IPS-NIHi7 (cell line): ENCODE data around the gene MARK1.

Source experiments
- DNase-seq: peaks from one replicate; pipeline ENCODE4 v3.0.0; 2012; ENCODE audit warnings: mixed read lengths; ENCODE audit errors: extremely low spot score

Gene MARK1

GRCh38 chr1:220527908-220528678 is at the start of gene MARK1:
Gene MARK1, plus strand, starts transcription at chr1:220528136. Its CDS starts 687 bp downstream, at chr1:220528823.
- peak; percentile 80 for DNase-seq

DNA sequence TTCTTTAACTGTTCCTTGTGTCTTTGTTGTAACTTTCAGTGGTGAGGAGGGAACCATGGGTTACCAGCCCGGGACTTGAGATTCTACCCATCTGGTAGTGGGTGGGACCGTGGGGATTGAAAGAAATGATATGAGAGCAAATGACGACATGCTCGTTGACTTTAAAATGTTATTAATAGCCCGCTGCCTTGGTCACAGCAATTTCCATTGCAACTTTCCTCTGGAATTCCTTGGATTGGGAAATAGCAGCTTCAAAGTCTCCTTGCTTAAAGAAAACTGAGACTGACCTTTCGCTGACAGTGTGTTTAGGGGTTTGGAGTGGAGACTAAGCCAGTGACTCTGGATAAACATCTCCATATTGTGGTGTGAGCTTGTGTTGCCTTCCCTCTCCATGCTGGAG is 44.2 kb upstream of the MARK1 start:
- no peak for DNase-seq

GRCh38 chr1:220484135-220484534 is 43.8 kb upstream of the MARK1 start:
- DNase-seq: no peak

GRCh38 chr1:220485131-220485530 is 42.8 kb upstream of the MARK1 start:
- DNase-seq: peak; percentile 50

DNA sequence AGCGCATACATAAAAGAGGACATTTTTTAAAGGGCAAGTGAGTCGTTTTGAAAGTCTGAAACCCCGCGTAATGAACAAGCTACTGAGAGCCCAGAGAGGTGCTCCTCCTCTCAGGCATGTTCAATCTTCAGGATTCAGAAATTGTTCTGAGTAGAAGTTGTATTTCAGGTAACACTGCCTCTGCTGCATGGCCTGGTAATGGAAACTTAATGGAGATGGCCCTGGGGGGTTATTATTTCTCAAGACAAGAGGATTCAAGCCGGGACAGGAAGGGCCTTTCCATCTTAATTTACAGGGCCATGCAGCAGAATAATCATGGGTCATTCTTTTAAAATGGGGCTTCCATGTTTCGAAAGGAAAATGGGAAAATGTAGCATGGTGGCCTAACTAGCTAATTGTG is 42.1 kb upstream of the MARK1 start:
- DNase-seq: no peak

- no peak for DNase-seq
Observed at GRCh38 chr1:220487297-220487820, 40.6 kb upstream of the MARK1 start.

DNA sequence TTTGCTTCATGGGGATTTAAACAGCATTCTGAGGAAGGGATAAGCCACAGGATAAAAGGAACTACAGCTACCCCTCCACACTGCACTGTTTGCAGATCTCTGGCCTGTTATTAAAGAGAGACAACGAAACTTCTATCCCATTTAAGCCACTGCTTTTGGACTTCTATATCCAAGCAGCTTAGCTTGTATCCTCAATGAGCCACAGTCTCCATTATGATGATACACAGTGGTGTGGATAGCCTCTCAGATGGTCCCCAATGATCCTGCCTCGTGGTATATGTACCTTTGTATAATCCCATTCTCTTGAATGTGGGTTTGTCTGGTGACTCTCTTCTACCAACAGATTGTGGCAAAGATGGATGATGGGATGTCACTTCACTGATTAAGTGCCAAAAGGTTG is 36.0 kb upstream of the MARK1 start:
- no peak for DNase-seq

- no peak for DNase-seq
Observed at GRCh38 chr1:220497220-220497947, 30.6 kb upstream of the MARK1 start.

DNA sequence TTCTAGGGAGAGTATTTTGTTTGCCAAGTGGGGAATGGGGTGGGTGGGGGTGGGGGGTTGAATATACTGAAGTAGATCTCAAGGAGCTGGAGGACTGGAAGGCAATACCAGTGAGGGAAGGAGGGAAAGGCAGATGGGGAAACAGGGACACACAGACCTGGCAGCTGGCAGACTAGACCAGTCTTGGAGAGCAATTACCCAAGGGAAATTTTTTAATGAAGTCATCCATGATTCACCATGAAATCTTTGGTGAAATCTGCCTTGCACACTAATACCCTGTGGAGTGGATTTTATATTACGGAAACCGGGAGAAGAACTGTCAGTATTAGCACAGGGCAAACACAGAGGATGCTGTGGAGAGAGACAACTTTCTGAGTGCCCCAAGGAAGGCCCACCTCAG is 29.7 kb upstream of the MARK1 start:
- no peak for DNase-seq

DNA sequence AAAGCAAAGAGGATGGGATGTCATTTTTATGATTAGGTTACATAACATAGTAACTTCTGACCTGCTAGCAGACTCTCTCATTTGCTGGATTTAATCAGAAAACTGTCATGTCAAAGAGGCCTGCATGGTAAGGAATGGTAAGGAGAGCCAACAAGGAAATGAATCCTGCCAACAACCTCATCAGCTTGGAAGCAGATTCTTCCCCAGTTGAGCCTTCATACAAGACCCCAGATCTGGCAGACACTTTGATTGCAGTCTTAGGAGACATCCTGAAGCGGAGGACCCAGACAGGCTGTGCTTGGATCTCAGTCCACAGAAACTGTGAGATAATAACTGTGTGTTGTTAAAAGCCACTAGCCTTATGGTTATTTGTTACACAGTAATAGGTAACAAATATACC is 27.6 kb upstream of the MARK1 start:
- DNase-seq: no peak

DNA sequence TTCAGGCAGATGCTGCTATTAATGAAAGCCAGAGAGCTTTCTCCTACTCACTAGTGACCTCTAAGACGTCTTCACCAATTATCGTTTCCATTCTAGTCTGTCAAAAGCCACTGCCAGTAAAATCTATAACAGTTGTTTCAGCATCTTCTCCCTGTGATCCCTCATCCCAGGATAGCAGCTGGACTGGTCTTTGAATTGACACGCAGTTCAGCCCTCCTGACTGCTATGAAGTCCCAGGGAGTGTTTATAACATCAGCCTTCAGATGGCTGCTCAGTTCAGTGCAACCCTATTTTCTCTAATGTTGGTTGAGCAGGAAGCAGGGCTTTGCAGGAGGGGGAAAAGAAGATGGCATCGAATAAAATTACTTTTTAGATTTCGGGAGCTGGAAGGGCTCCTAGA is 23.6 kb upstream of the MARK1 start:
- DNase-seq: no peak

- DNase-seq: no peak
Observed at GRCh38 chr1:220507085-220507484, 20.9 kb upstream of the MARK1 start.

DNA sequence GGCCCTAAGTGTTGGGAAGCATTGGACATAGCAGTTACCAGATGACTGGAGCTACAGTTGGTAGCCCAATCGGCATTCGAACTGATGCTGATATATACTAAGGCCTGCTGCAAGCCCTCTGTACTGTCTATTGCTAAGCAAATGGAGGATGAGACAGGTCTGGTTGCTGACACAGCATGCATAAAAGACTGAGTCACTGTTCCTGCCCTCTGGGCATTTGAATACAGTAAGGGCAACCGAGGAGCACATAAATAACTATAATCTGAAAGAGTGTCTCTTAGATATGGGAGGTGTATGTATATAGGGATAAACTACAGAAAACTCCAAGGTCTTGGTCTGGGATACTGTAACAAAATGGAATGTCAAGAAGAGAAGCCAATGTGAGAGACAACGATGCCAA is 16.8 kb upstream of the MARK1 start:
- DNase-seq: no peak

- peak; percentile 78 for DNase-seq
Observed at GRCh38 chr1:220511785-220512184, 16.2 kb upstream of the MARK1 start.

DNA sequence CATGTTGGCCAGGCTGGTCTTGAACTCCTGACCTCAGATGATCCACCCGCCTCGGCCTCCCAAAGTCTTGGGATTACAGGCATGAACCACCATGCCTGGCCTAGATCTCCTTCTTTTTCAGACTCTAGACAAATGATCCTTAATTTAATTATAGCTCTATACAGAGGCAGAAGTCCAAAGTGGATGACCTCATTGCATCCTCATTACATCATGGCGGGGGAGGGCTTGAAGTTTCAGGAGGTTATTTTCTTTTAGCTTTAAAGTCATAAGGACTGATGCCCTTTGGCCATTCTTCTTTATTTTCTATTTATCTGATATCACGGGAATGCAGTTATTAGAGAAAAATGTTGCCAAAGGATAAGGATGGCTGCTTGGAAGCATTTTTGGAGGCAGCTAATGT is 14.1 kb upstream of the MARK1 start:
- DNase-seq: no peak

GRCh38 chr1:220514256-220514655 is 13.7 kb upstream of the MARK1 start:
- no peak for DNase-seq

DNA sequence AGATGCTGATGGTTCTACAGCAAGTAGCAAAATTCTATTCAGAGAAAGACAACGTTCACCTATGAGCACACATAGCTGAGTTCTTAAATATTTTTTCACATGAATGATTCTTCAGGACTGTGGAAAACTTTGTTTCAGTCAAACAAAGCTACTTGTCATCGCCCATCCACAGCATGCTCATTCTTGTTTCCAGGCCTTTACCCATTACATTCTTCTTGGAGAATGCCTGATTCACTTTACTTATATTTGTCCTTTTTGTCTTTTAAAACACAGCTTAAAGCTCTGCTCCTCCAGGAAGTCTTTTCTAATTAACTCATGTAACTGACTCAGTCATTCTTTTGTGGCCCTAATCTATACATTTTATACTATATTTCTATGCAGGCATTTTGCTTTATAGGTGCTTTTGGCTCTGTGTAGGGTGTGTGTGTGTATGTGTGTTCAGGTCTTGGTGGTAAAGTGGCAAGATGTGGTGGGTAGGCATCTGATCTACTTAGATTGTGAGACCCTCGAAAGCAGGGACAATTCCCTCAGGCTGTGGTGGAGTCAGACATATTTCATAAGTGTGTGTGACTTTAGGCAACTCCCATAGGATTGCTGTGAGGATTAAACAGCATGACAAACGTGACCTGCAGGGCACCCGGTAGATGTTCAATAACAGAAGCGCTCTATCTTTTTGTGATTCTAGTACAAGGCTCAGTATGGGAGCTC is 11.8 kb upstream of the MARK1 start:
- DNase-seq: no peak

DNA sequence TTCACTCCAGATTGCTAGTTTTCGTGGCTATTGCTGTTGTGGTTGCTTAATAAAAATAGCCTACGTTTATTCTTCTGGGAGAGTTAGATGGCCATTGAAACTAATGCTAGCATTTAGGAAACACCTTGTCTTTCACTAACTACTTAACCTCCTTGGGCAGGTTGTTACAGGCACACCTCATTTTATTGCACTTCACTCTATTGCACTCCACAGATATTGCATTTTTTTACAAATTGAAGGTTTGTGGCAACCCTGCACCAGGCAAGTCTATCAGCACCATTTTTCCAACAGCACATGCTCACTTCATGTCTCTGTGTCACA is 11.3 kb upstream of the MARK1 start:
- no peak for DNase-seq

DNA sequence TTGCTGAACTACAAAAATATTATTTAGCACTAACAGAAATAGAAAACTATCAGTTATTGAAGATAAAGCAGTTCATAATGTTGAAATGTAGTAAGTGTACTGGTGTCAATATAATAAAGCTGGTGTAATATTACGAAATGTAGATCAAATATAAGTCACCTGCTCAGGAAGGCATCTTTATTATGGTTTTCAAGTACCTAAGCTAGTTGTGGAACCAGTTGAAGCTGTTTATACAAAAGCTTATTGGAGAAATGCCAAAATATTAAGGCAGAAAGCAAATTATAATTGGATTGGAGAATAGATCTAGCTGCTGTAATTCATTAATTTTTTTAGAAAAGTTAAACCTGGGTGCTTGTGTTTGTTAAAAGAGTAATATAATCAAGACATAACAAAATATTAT is 6.2 kb upstream of the MARK1 start:
- DNase-seq: no peak

GRCh38 chr1:220526294-220526693 is 1.6 kb upstream of the MARK1 start:
- peak; percentile 35 for DNase-seq

DNA sequence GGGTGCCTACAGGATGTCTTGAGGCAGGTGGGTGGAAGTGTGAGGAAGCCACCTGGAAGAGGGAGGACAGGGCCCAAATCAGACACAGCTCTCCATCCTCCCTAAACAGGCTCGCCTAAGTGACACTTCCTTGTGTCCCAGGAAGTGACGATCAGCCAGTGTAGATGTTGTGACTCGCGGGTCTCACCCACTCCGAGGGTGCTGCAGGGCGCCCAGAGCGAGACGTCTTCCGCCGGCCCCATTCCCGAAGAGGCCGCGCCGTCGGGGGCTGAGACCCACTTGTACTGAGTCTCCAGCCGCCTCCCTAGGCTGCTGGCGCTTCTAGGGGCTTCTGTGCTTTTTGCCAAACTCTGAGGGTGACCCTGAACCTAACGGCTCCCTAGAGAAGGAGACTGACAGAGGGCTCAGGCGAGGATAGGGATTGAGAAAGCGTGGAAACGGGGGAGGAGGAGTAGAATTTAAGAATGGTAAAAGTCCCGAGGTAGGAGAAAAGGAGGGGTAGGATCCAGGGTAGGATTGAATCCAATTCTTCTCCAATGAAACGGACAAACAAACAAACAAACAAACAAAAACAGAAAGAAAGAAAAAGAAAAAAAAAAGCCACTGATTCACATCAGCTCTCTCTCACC is 543 bp upstream of the MARK1 start:
- peak; percentile 20 for DNase-seq
